Thyroid gland (tissue), 4 donors: Measurements from ENCODE around the gene ZNG1A.

ENCODE experiments used
- CTCF ChIP-seq, 6 experiments: fragments of 200-600 bp in 3 of 6; fragments of 450-650 bp in 3 of 6; sonication (generic) in 3 of 6; IDR thresholded peaks; one replicate each; pipeline ENCODE4 v1.5.1; 2016 to 2019; ENCODE audit warnings: antibody characterized with exemption in 6 of 6, mild to moderate bottlenecking in 2 of 6, inconsistent platforms in 1 of 6, moderate library complexity in 1 of 6
- POLR2A ChIP-seq, 2 donors: fragments of 450-650 bp; IDR thresholded peaks; one replicate each; pipeline ENCODE4 v1.6.1; 2017; ENCODE audit warnings: antibody characterized with exemption in 2 of 2, mild to moderate bottlenecking in 2 of 2, moderate library complexity in 1 of 2

GRCh38 chr9:211557-211956 is 32.7 kb upstream of the ZNG1A start:
- no peak for TF ChIP-seq POLR2A (IDR thresholded peaks at IDR 0.05)
- TF ChIP-seq CTCF (IDR thresholded peaks at IDR 0.05) = no peak
